ENCODE measurements around the gene ARX.

The ARX gene

DNA sequence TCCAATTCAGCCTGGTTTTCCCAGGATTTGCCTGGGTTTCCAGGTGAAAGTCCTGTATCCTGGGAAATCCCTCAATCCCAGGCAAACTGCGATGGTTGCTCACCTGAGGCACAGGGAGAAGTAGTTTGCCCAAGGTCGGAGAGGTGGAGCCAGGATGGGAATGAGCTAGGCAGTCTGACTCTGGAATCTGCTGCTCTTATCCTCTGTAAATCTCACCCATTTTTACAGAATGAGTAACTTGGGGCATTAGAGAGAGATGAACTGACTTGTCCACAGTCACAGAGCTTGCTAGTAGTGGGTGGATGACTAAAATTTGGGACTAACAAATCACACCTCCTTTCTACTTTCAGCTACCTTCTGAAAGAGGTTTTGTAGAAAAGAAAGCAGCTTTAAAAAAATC, 9.8 kb upstream of the ARX start:
- Histone ChIP-seq H3K14ac (ENCODE audit: low read length) (no peak overlapping the region), H3K36me3 (replicated peaks in 1 of 2; ENCODE audit: control insufficient read depth in 2 of 2, insufficient read depth in 2 of 2, low read length in 2 of 2) (no peaks in the 10 kb centered on the region), H3K27ac (replicated peaks; ENCODE audit: low read length) (no peak overlapping the region), H4K91ac (ENCODE audit: low read depth, low read length, poor library complexity) (no peak overlapping the region), H3K79me1 (ENCODE audit: low read depth, low read length) (no peaks in the 10 kb centered on the region), H3K27me3 (ENCODE audit: control insufficient read depth in 3 of 3, insufficient read depth in 3 of 3, low read depth in 1 of 3, low read length in 3 of 3) (peaks cover 0 to 65% (median 24%) of the 10 kb centered on the region in 3 experiments), H3K4me3 (ENCODE audit: low read length in 2 of 2) (no peak overlapping the region), H3K4me1 (ENCODE audit: control insufficient read depth in 2 of 2, insufficient read depth in 1 of 2, low read depth in 1 of 2, low read length in 2 of 2) (peaks cover 0 to 4% of the 10 kb centered on the region in 2 donors), H2BK15ac (ENCODE audit: low read length) (no peak overlapping the region), H2BK120ac (ENCODE audit: low read depth, low read length) (no peak overlapping the region), H2BK5ac (ENCODE audit: low read length) (no peak overlapping the region), H4K8ac (ENCODE audit: low read depth, low read length) (no peak overlapping the region), H3K4ac (ENCODE audit: low read length) (no peak overlapping the region), H3K4me2 (ENCODE audit: insufficient read depth, low read length, poor library complexity, severe bottlenecking) (no peak overlapping the region), H2BK12ac (ENCODE audit: low read length) (no peak overlapping the region), H3K18ac (ENCODE audit: low read length) (no peak overlapping the region), H3K23ac (ENCODE audit: low read depth, low read length, poor library complexity) (no peak overlapping the region), H3K9me3 (replicated peaks in 1 of 2; ENCODE audit: control insufficient read depth in 2 of 2, insufficient read depth in 1 of 2, low read depth in 1 of 2, low read length in 2 of 2) (no peaks in the 10 kb centered on the region), H2AK5ac (ENCODE audit: low read depth, low read length) (no peak overlapping the region), H3K9ac (ENCODE audit: low read depth, low read length, poor library complexity) (no peak overlapping the region), H2AFZ (ENCODE audit: low read length) (no peak overlapping the region)
- no CpG with 5 or more reads among the region's 2 CpGs for WGBS, 2 donors (ENCODE audit: extremely low coverage in 2 of 2, insufficient read length in 2 of 2, insufficient replicate concordance in 1 of 2)
- no peak for DNase-seq (ENCODE audit: low spot score)

DNA sequence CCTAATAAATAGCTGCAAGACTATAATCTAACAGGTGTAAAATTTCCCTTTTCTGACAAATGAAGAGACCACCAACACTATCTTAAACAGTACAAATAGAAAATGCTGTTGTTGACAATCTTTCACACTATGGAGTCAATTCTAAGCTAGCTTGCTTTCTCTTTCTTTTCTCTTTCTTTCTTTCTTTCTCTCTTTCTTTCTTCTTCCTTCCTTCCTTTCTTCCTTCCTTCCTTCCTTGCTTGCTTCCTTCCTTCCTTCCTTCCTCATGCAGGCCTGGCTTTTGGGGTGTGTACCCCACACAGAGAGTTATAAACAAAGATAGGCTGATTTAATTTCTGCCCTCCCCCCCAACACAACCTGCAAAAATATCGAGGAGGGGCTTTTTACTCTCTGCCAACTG, 8.1 kb upstream of the ARX start:
- no peak overlapping the region for H3K23ac ChIP-seq (ENCODE audit: low read depth, low read length, poor library complexity)
- no peaks in the 10 kb centered on the region for H3K9me3 ChIP-seq (replicated peaks in 1 of 2; ENCODE audit: control insufficient read depth in 2 of 2, insufficient read depth in 1 of 2, low read depth in 1 of 2, low read length in 2 of 2)
- no peak overlapping the region for H2AFZ ChIP-seq (ENCODE audit: low read length)
- WGBS, 2 donors (ENCODE audit: extremely low coverage in 2 of 2, insufficient read length in 2 of 2, insufficient replicate concordance in 1 of 2): no CpG with 5 or more reads among the region's 1 CpG
- H3K18ac ChIP-seq (ENCODE audit: low read length): no peak overlapping the region
- H2BK15ac ChIP-seq (ENCODE audit: low read length): no peak overlapping the region
- H3K36me3 ChIP-seq (replicated peaks in 1 of 2; ENCODE audit: control insufficient read depth in 2 of 2, insufficient read depth in 2 of 2, low read length in 2 of 2): no peaks in the 10 kb centered on the region
- no peak overlapping the region for H4K91ac ChIP-seq (ENCODE audit: low read depth, low read length, poor library complexity)
- H3K14ac ChIP-seq (ENCODE audit: low read length): no peak overlapping the region
- H2AK5ac ChIP-seq (ENCODE audit: low read depth, low read length): no peak overlapping the region
- H3K79me1 ChIP-seq (ENCODE audit: low read depth, low read length): no peaks in the 10 kb centered on the region
- no peak overlapping the region for H2BK12ac ChIP-seq (ENCODE audit: low read length)
- no peak overlapping the region for H2BK5ac ChIP-seq (ENCODE audit: low read length)
- no peak overlapping the region for H3K27ac ChIP-seq (replicated peaks; ENCODE audit: low read length)
- peaks cover 0 to 6% of the 10 kb centered on the region in 2 donors for H3K4me1 ChIP-seq (ENCODE audit: control insufficient read depth in 2 of 2, insufficient read depth in 1 of 2, low read depth in 1 of 2, low read length in 2 of 2)
- no peak for DNase-seq (ENCODE audit: low spot score)
- H3K9ac ChIP-seq (ENCODE audit: low read depth, low read length, poor library complexity): no peak overlapping the region
- no peak overlapping the region for H3K4ac ChIP-seq (ENCODE audit: low read length)
- no peak overlapping the region for H3K4me3 ChIP-seq (ENCODE audit: low read length in 2 of 2)
- H3K4me2 ChIP-seq (ENCODE audit: insufficient read depth, low read length, poor library complexity, severe bottlenecking): no peak overlapping the region
- H3K27me3 ChIP-seq (ENCODE audit: control insufficient read depth in 3 of 3, insufficient read depth in 3 of 3, low read depth in 1 of 3, low read length in 3 of 3): peaks cover 0 to 82% (median 38%) of the 10 kb centered on the region in 3 experiments
- H4K8ac ChIP-seq (ENCODE audit: low read depth, low read length): no peak overlapping the region
- H2BK120ac ChIP-seq (ENCODE audit: low read depth, low read length): no peak overlapping the region

DNA sequence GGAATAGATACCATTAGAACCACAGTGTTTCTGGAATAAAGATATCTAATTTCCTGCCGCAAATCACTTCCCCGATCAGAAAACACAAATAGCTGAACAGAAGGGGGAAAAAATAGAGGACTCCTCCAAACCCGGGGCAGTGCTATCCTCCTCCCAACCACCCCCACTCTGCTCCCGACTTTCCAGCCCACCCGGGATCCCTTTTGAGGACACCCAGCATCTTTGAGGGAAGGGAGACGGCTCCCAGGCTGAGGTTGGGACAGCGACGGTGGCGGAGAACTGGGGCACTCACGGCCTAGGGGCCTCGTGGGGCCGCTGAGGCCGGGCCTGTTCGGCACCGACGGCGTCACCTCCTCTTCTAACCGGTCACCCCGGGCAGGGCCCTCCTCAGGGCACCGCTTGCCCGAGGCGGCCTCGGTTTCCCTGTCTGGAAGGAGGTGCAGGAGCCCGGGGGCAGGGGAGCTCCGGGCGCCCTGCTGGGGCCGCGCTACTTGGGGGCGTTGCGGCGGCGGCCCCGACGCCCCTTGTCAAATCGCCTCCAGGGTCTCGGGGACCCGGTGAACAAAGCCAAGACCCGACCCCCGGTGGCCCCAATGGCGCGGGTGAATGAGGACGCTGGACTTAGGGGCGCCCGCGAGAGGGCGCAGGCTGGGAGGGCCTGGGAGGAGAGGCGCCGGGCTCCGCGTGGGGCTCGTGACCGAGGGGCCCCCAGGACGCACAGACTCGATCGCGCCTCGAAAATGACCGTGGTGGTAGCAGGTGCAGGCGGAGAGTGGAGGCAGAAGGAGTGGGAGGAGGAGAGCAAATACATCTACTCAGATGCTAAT, 6.9 kb upstream of the ARX start:
- Histone ChIP-seq H4K8ac (ENCODE audit: low read depth, low read length) (peak overlapping the region; percentile 43), H3K27me3 (ENCODE audit: control insufficient read depth in 3 of 3, insufficient read depth in 3 of 3, low read depth in 1 of 3, low read length in 3 of 3) (peaks cover 0 to 93% (median 47%) of the 10 kb centered on the region in 3 experiments), H3K9ac (ENCODE audit: low read depth, low read length, poor library complexity) (no peak overlapping the region), H2BK15ac (ENCODE audit: low read length) (no peak overlapping the region), H2AK5ac (ENCODE audit: low read depth, low read length) (no peak overlapping the region), H3K79me1 (ENCODE audit: low read depth, low read length) (no peaks in the 10 kb centered on the region), H3K18ac (ENCODE audit: low read length) (no peak overlapping the region), H3K9me3 (replicated peaks in 1 of 2; ENCODE audit: control insufficient read depth in 2 of 2, insufficient read depth in 1 of 2, low read depth in 1 of 2, low read length in 2 of 2) (no peaks in the 10 kb centered on the region), H3K27ac (replicated peaks; ENCODE audit: low read length) (no peak overlapping the region), H3K4me2 (ENCODE audit: insufficient read depth, low read length, poor library complexity, severe bottlenecking) (peak overlapping the region; percentile 57), H2BK120ac (ENCODE audit: low read depth, low read length) (no peak overlapping the region), H3K4ac (ENCODE audit: low read length) (no peak overlapping the region), H2BK5ac (ENCODE audit: low read length) (no peak overlapping the region), H2BK12ac (ENCODE audit: low read length) (no peak overlapping the region), H2AFZ (ENCODE audit: low read length) (peak overlapping the region; percentile 34), H3K14ac (ENCODE audit: low read length) (no peak overlapping the region), H3K4me3 (ENCODE audit: low read length in 2 of 2) (no peak overlapping the region), H4K91ac (ENCODE audit: low read depth, low read length, poor library complexity) (no peak overlapping the region), H3K23ac (ENCODE audit: low read depth, low read length, poor library complexity) (no peak overlapping the region), H3K4me1 (ENCODE audit: control insufficient read depth in 2 of 2, insufficient read depth in 1 of 2, low read depth in 1 of 2, low read length in 2 of 2) (peaks cover 0 to 6% of the 10 kb centered on the region in 2 donors), H3K36me3 (replicated peaks in 1 of 2; ENCODE audit: control insufficient read depth in 2 of 2, insufficient read depth in 2 of 2, low read length in 2 of 2) (no peaks in the 10 kb centered on the region)
- no CpG with 5 or more reads among the region's 59 CpGs for WGBS, 2 donors (ENCODE audit: extremely low coverage in 2 of 2, insufficient read length in 2 of 2, insufficient replicate concordance in 1 of 2)
- no peak for DNase-seq (ENCODE audit: low spot score)

DNA sequence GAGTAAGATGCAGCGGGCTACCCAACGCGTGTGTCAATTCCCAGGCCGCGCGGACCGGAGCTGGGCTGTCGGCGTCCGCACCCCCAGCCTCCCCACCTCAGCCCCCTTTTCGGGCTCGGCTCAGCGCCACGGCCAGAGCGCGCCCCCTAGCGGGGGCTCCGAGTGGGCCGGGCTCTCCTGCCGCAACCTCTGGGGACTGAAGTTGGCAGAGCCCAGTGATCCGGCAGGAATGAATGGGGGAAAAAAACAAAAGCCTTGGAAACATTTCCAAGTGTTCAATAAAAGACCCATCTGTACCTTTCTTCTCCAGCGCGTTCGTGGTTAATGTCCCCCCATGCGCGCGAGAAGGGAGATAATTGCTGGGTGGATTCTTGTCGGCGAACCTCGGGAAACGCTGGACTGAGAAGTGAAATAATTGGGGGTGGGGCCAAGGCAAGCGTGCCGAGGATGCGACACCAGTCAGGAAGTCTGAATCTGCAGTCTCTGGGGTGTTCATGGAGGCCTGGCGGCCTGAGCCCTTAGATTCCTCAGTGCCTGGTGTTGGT, 5.2 kb upstream of the ARX start:
- Histone ChIP-seq H3K36me3 (replicated peaks in 1 of 2; ENCODE audit: control insufficient read depth in 2 of 2, insufficient read depth in 2 of 2, low read length in 2 of 2) (no peaks in the 10 kb centered on the region), H3K9me3 (replicated peaks in 1 of 2; ENCODE audit: control insufficient read depth in 2 of 2, insufficient read depth in 1 of 2, low read depth in 1 of 2, low read length in 2 of 2) (no peaks in the 10 kb centered on the region), H2BK120ac (ENCODE audit: low read depth, low read length) (no peak overlapping the region), H3K23ac (ENCODE audit: low read depth, low read length, poor library complexity) (no peak overlapping the region), H2BK15ac (ENCODE audit: low read length) (no peak overlapping the region), H4K91ac (ENCODE audit: low read depth, low read length, poor library complexity) (no peak overlapping the region), H4K8ac (ENCODE audit: low read depth, low read length) (no peak overlapping the region), H3K27me3 (ENCODE audit: control insufficient read depth in 3 of 3, insufficient read depth in 3 of 3, low read depth in 1 of 3, low read length in 3 of 3) (peaks cover 0 to 99% (median 64%) of the 10 kb centered on the region in 3 experiments), H3K4me2 (ENCODE audit: insufficient read depth, low read length, poor library complexity, severe bottlenecking) (peak overlapping the region; percentile 49), H3K4ac (ENCODE audit: low read length) (no peak overlapping the region), H2AFZ (ENCODE audit: low read length) (peak overlapping the region; percentile 72), H3K9ac (ENCODE audit: low read depth, low read length, poor library complexity) (no peak overlapping the region), H3K4me1 (ENCODE audit: control insufficient read depth in 2 of 2, insufficient read depth in 1 of 2, low read depth in 1 of 2, low read length in 2 of 2) (peaks cover 0 to 2% of the 10 kb centered on the region in 2 donors), H3K4me3 (ENCODE audit: low read length in 2 of 2) (peak overlapping the region in 1 of 2 donors; percentile 65), H2AK5ac (ENCODE audit: low read depth, low read length) (no peak overlapping the region), H3K18ac (ENCODE audit: low read length) (no peak overlapping the region), H3K27ac (replicated peaks; ENCODE audit: low read length) (no peak overlapping the region), H3K79me1 (ENCODE audit: low read depth, low read length) (no peaks in the 10 kb centered on the region), H3K14ac (ENCODE audit: low read length) (no peak overlapping the region), H2BK12ac (ENCODE audit: low read length) (no peak overlapping the region), H2BK5ac (ENCODE audit: low read length) (no peak overlapping the region)
- no peak for DNase-seq (ENCODE audit: low spot score)
- no CpG with 5 or more reads among the region's 35 CpGs for WGBS, 2 donors (ENCODE audit: extremely low coverage in 2 of 2, insufficient read length in 2 of 2, insufficient replicate concordance in 1 of 2)

Data from neuronal stem cell (in vitro differentiated cells).